ENCODE results near the gene GABARAP.
A peak's percentile ranks its signal among the peaks of the same experiment; 100 is the strongest.

GABARAP gene

GRCh38 chr17:7239091-7240027, 2.9 kb downstream of the GABARAP start, which contains the start of gene PHF23:
Gene PHF23, minus strand, starts transcription at chr17:7239457. Its CDS starts 178 bp downstream, at chr17:7239279.
- DNase-seq: peak; percentile 98

- DNase-seq: peak; percentile 37
Observed at GRCh38 chr17:7238420-7239090, 3.7 kb downstream of the GABARAP start.

- peak; percentile 83 for DNase-seq
Observed at GRCh38 chr17:7237761-7238419, 4.4 kb downstream of the GABARAP start.

- no peak for DNase-seq
Observed at GRCh38 chr17:7237266-7237760, 4.9 kb downstream of the GABARAP start.

- DNase-seq: no peak
Observed at GRCh38 chr17:7236808-7237207, 5.4 kb downstream of the GABARAP start.

GRCh38 chr17:7235693-7236665, 6.3 kb downstream of the GABARAP start:
- DNase-seq: peak; percentile 22

- DNase-seq: peak; percentile 94
Observed at GRCh38 chr17:7234083-7234951, 7.9 kb downstream of the GABARAP start, which contains the start of gene DVL2. Gene DVL2, minus strand, starts transcription at chr17:7234517. Its CDS starts 255 bp downstream, at chr17:7234262.

GRCh38 chr17:7233701-7234082, 8.6 kb downstream of the GABARAP start:
- no peak for DNase-seq

GRCh38 chr17:7232114-7232513, 10.1 kb downstream of the GABARAP start:
- no peak for DNase-seq

GRCh38 chr17:7229504-7229903, 12.7 kb downstream of the GABARAP start:
- DNase-seq: no peak

- DNase-seq: no peak
Observed at GRCh38 chr17:7228920-7229319, 13.3 kb downstream of the GABARAP start.

- no peak for DNase-seq
Observed at GRCh38 chr17:7226721-7227710, 15.2 kb downstream of the GABARAP start.

GRCh38 chr17:7225711-7226331, 16.4 kb downstream of the GABARAP start:
- DNase-seq: no peak

GRCh38 chr17:7224661-7225111, 17.6 kb downstream of the GABARAP start:
- DNase-seq: no peak

GRCh38 chr17:7224110-7224509, 18.1 kb downstream of the GABARAP start:
- no peak for DNase-seq

- no peak for DNase-seq
Observed at GRCh38 chr17:7223375-7223774, 18.9 kb downstream of the GABARAP start.

- no peak for DNase-seq
Observed at GRCh38 chr17:7222972-7223292, 19.3 kb downstream of the GABARAP start.

- no peak for DNase-seq
Observed at GRCh38 chr17:7222093-7222971, 19.9 kb downstream of the GABARAP start.

Measured in activated naive CD4-positive, alpha-beta T cell treated with Interleukin-2 at 50 U/mL for 16 hours (primary cell).